SK-N-SH treated with all-trans-retinoic acid at 6 μM for 48 hours (cell line): ENCODE results near the gene HIRA.

ENCODE experiments used
- ATAC-seq: fragments of 200-7000 bp; cut with Tn5 transposase; 3 replicates; pipeline ENCODE4 v1.9.1; 2020; ENCODE audit warnings: mild to moderate bottlenecking, moderate library complexity
- ARNTL ChIP-seq: fragments of 450-650 bp; formaldehyde crosslinking; IDR thresholded peaks from 2 replicates; pipeline ENCODE4 v1.5.0; 2020; ENCODE audit warnings: low read depth, mild to moderate bottlenecking, moderate library complexity, borderline replicate concordance
- BACH2 ChIP-seq: fragments of 250-450 bp; sonication (Bioruptor Pico); IDR thresholded peaks from 2 replicates; pipeline ENCODE4 v1.9.0; 2021; ENCODE audit warnings: mild to moderate bottlenecking, borderline replicate concordance
- CREB5 ChIP-seq: fragments of 250-450 bp; sonication (Bioruptor Pico); IDR thresholded peaks from 2 replicates; pipeline ENCODE4 v1.5.1; 2020; ENCODE audit warnings: low read depth, mild to moderate bottlenecking, moderate library complexity
- CSDC2 ChIP-seq: fragments of 250-450 bp; sonication (Bioruptor Pico); IDR thresholded peaks from 2 replicates; pipeline ENCODE4 v1.5.0; 2020; ENCODE audit warnings: mild to moderate bottlenecking, moderate library complexity
- CSRNP3 ChIP-seq: fragments of 250-450 bp; sonication (Bioruptor Pico); IDR thresholded peaks from 2 replicates; pipeline ENCODE4 v1.5.1; 2021; ENCODE audit warnings: mild to moderate bottlenecking, moderate library complexity
- ESRRG ChIP-seq: fragments of 250-450 bp; sonication (Bioruptor Pico); IDR thresholded peaks from 2 replicates; pipeline ENCODE4 v1.6.1; 2021; ENCODE audit warnings: mild to moderate bottlenecking
- GLIS3 ChIP-seq: fragments of 250-450 bp; sonication (Bioruptor Pico); IDR thresholded peaks from 2 replicates; pipeline ENCODE4 v1.5.0; 2020; ENCODE audit warnings: mild to moderate bottlenecking, moderate library complexity
- ISL1 ChIP-seq: fragments of 250-450 bp; sonication (Bioruptor Pico); IDR thresholded peaks from 2 replicates; pipeline ENCODE4 v2.1.2; 2022; ENCODE audit warnings: mild to moderate bottlenecking, moderate library complexity
- OSR1 ChIP-seq: fragments of 250-450 bp; sonication (Bioruptor Pico); IDR thresholded peaks from 2 replicates; pipeline ENCODE4 v1.8.0; 2022; ENCODE audit warnings: moderate library complexity, mild to moderate bottlenecking, inconsistent platforms
- POU6F1 ChIP-seq: fragments of 250-450 bp; sonication (Bioruptor Pico); IDR thresholded peaks from 2 replicates; pipeline ENCODE4 v1.8.0; 2021; ENCODE audit warnings: low read depth, mild to moderate bottlenecking, moderate library complexity, borderline replicate concordance
- PPARA ChIP-seq: fragments of 250-450 bp; sonication (Bioruptor Pico); IDR thresholded peaks from 2 replicates; pipeline ENCODE4 v1.5.0; 2020; ENCODE audit warnings: mild to moderate bottlenecking, borderline replicate concordance
- RARB ChIP-seq: fragments of 250-450 bp; sonication (Bioruptor Pico); IDR thresholded peaks from 2 replicates; pipeline ENCODE4 v1.8.0; 2021; ENCODE audit warnings: mild to moderate bottlenecking, moderate library complexity
- SNAI2 ChIP-seq: fragments of 250-450 bp; sonication (Bioruptor Pico); IDR thresholded peaks from 2 replicates; pipeline ENCODE4 v1.5.0; 2020; ENCODE audit warnings: mild to moderate bottlenecking, moderate library complexity
- TOX ChIP-seq: fragments of 250-450 bp; sonication (Bioruptor Pico); IDR thresholded peaks from 2 replicates; pipeline ENCODE4 v1.8.0; 2021; ENCODE audit warnings: mild to moderate bottlenecking, moderate library complexity, borderline replicate concordance
- TSHZ2 ChIP-seq: fragments of 250-450 bp; sonication (Bioruptor Pico); IDR thresholded peaks from 2 replicates; pipeline ENCODE4 v1.5.0; 2020; ENCODE audit warnings: mild to moderate bottlenecking, moderate library complexity
- ZC3H10 ChIP-seq: fragments of 250-450 bp; sonication (Bioruptor Pico); IDR thresholded peaks from 2 replicates; pipeline ENCODE4 v1.5.1; 2021; ENCODE audit warnings: mild to moderate bottlenecking, moderate library complexity
- ZFP3 ChIP-seq: fragments of 250-450 bp; sonication (Bioruptor Pico); IDR thresholded peaks from 2 replicates; pipeline ENCODE4 v1.5.0; 2020; ENCODE audit warnings: mild to moderate bottlenecking, moderate library complexity
- ZFP30 ChIP-seq: fragments of 450-650 bp; formaldehyde crosslinking; IDR thresholded peaks from 2 replicates; pipeline ENCODE4 v1.5.0; 2022; ENCODE audit warnings: mild to moderate bottlenecking, moderate library complexity
- ZNF565 ChIP-seq: fragments of 450-650 bp; formaldehyde crosslinking; conservative IDR thresholded peaks from 2 replicates; pipeline ENCODE4 v1.5.0; 2020; ENCODE audit warnings: low read depth, mild to moderate bottlenecking, moderate library complexity
- ZNF8 ChIP-seq: fragments of 450-650 bp; formaldehyde crosslinking; IDR thresholded peaks from 2 replicates; pipeline ENCODE4 v1.5.0; 2020; ENCODE audit warnings: mild to moderate bottlenecking, moderate library complexity

The HIRA gene

DNA sequence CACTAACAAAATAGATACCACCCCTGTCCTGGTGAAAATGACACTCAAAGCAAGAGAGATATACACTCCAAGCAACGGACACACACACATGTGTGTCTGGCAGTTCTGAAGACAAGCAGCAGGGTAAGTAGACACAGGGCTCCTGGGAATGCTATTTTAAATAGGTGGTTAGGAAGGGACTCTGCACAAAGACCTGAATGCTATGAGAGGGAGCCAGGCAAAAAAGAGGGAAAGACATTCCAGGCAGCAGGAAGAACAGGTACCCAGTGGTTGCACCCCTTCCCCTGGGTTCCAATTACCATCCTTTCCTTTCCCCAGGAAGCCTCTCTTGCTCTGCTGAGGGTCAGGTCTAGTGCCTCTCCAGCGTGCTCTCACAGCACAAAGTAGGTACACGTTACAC lies 44.5 kb upstream of the HIRA start:
- TF ChIP-seq ZNF8 (CRISPR knock-in tag) (no peak), ARNTL (CRISPR knock-in tag) (no peak), TOX (CRISPR knock-in tag) (no peak), ZFP30 (CRISPR knock-in tag) (no peak), ZC3H10 (CRISPR knock-in tag) (no peak), RARB (CRISPR knock-in tag) (no peak), PPARA (CRISPR knock-in tag) (no peak), TSHZ2 (no peak), OSR1 (CRISPR knock-in tag) (no peak), BACH2 (no peak), POU6F1 (CRISPR knock-in tag) (no peak)
- no peak for ATAC-seq

DNA sequence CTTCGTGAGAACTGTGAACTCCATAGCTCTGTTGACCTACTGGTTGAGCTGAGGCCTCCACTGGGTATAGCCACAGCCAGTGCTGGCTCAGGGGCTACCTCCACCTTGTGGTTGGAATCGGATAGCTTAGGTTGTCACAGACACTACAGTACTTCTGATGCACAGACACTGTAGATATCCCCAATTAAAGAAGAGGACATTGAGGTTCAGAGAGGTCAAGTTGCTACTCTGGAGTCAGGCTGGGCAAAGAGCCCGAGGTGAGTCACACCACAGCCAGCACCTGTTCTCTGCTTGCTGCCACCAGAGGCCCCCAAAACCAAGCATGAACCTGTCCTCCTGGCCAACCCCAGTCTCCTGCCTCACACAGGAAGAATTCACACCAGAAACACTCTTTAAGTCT lies 42.0 kb upstream of the HIRA start:
- TF ChIP-seq SNAI2 (CRISPR knock-in tag) (no peak), CSDC2 (CRISPR knock-in tag) (no peak), POU6F1 (CRISPR knock-in tag) (no peak), OSR1 (CRISPR knock-in tag) (no peak)
- no peak for ATAC-seq

DNA sequence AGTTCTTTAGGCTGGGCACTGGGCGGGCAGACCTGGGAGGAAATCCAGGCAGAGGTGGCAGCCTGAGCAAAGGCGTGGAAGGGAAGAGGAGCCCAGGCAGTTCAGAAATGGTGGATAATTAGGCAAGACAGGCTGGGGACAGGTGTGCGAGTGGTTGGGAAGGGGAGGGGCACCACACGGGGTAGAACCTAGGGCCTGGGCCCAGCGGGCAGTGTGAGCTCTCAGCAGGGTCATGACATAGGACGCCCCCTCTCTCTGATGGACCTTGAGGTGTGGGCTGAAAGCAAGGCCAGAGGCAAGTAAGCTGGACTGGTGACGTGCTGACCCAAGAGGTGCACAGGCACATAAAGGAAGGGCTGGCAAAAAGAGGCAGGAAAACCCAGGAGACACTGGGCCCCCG lies 40.7 kb upstream of the HIRA start:
- TF ChIP-seq POU6F1 (CRISPR knock-in tag) (no peak), SNAI2 (CRISPR knock-in tag) (no peak), CSDC2 (CRISPR knock-in tag) (no peak), ZNF8 (CRISPR knock-in tag) (no peak), CREB5 (CRISPR knock-in tag) (no peak), CSRNP3 (no peak), ZFP3 (no peak), RARB (CRISPR knock-in tag) (no peak), BACH2 (no peak), PPARA (CRISPR knock-in tag) (no peak), TOX (CRISPR knock-in tag) (no peak), OSR1 (CRISPR knock-in tag) (no peak)
- no peak for ATAC-seq

DNA sequence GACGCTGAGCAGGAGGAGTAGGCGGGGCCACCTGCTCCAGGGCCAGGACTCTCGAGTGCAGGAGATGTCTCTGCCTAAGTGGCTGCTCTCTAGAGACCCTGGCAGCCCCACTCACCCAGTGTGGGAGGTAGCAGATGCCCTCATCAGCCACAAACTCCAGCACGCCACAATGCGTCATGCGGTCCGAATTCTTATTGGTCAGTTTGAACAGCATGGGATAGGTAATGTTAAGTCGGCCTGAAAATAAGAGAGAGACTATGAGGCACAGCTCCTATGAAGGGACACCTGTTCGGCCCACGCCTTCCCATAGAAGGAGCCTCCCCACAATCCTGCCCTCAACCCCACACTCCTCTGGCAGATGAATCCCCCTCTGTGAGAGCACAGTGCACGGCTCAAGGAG lies 40.0 kb upstream of the HIRA start:
- ATAC-seq = no peak
- TF ChIP-seq TSHZ2 (no peak), SNAI2 (CRISPR knock-in tag) (no peak), ZNF565 (CRISPR knock-in tag) (no peak), CREB5 (CRISPR knock-in tag) (no peak), ARNTL (CRISPR knock-in tag) (no peak), BACH2 (no peak), GLIS3 (CRISPR knock-in tag) (no peak), ESRRG (CRISPR knock-in tag) (no peak), RARB (CRISPR knock-in tag) (no peak), ISL1 (CRISPR knock-in tag) (no peak), ZFP30 (CRISPR knock-in tag) (no peak)
